ENCODE measurements around the gene CST7.
"Not testable (repeated sequence)": the region's sequence is repeated elsewhere in the genome, so short reads cannot be mapped to it uniquely, and the experiment has no call there.

Gene CST7

GRCh38 chr20:24992487-24993205, 43.6 kb downstream of the CST7 start, which contains the start of gene APMAP:
Gene APMAP, minus strand, starts transcription at chr20:24992751. Its CDS starts 63 bp downstream, at chr20:24992688.
- no peaks in the 10 kb centered on the region for H3K27me3 Mint-ChIP-seq
- peak within 1 kb of the TSS; percentile 98 for H3K4me3 Mint-ChIP-seq
- H3K4me1 Mint-ChIP-seq (ENCODE audit: low read depth), result peaks cover 60% of the 10 kb centered on the region
- peaks cover 5% of the 10 kb centered on the region for H3K36me3 Mint-ChIP-seq
- H3K9me3 Mint-ChIP-seq (ENCODE audit: low read depth), result no peaks in the 10 kb centered on the region
- peak within 1 kb of the TSS; percentile 95 for H3K27ac Mint-ChIP-seq

DNA sequence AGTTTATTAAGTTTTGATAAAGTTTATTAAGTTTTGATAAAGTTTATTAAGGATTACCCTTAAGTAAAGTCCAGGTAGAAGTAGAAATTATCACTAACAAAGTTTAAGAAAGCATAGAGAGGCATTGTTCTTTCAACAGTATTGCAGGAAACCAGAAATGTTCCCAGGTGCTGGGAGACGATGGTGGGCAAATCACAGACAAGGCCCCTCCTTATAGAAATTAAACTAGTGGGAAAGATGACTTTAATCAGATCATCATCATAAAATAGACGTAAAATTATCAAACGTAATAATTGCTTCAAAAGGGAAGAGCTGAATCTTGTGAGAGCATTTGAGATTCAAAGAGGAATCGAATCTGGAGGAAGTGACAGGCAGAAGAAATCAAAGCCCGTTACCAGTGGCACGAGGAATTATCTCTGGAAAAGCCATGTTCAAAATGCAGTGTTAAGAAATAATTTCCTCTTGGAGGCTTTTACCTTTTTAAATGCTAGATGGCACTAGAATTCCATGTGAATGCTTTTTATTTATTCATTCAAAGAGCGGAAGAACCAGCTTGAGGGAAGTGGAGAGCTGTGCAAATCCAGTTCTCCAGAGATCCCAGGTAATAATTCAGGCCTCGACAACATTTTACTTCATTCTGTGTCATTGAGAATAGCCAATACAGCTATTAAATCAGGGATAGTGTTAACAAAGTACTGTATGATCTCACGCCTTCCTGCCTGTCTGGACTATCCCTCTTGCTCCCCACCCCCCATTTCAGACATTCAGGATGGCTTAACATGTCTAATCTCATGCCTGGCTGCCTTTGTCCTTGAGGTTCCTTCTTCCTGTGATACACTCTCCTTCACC, 44.5 kb downstream of the CST7 start:
- peaks cover 2% of the 10 kb centered on the region for H3K36me3 Mint-ChIP-seq
- H3K27me3 Mint-ChIP-seq, result no peaks in the 10 kb centered on the region
- peak overlapping the region; percentile 95 for H3K27ac Mint-ChIP-seq
- H3K4me1 Mint-ChIP-seq (ENCODE audit: low read depth), result peaks cover 52% of the 10 kb centered on the region
- H3K9me3 Mint-ChIP-seq (ENCODE audit: low read depth), result no peaks in the 10 kb centered on the region
- H3K4me3 Mint-ChIP-seq, result peak overlapping the region; percentile 98

DNA sequence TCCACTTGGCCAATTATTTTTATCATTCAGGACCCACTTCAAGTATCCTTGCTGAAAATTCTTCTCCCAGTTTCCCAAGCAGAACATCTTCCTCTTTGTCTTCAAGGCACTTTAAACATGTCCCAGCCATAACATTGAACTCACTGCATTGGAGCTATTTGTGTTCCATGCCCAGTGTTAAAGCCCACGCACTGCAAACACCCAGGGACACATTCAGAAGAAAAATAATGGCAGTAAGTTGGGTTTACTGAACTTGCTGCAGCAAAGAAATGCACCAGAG, 45.1 kb downstream of the CST7 start:
- H3K36me3 Mint-ChIP-seq, result no peaks in the 10 kb centered on the region
- H3K27me3 Mint-ChIP-seq, result no peaks in the 10 kb centered on the region
- no peaks in the 10 kb centered on the region for H3K9me3 Mint-ChIP-seq (ENCODE audit: low read depth)
- H3K4me3 Mint-ChIP-seq, result peak overlapping the region; percentile 57
- peak overlapping the region; percentile 76 for H3K27ac Mint-ChIP-seq
- H3K4me1 Mint-ChIP-seq (ENCODE audit: low read depth), result peaks cover 46% of the 10 kb centered on the region

DNA sequence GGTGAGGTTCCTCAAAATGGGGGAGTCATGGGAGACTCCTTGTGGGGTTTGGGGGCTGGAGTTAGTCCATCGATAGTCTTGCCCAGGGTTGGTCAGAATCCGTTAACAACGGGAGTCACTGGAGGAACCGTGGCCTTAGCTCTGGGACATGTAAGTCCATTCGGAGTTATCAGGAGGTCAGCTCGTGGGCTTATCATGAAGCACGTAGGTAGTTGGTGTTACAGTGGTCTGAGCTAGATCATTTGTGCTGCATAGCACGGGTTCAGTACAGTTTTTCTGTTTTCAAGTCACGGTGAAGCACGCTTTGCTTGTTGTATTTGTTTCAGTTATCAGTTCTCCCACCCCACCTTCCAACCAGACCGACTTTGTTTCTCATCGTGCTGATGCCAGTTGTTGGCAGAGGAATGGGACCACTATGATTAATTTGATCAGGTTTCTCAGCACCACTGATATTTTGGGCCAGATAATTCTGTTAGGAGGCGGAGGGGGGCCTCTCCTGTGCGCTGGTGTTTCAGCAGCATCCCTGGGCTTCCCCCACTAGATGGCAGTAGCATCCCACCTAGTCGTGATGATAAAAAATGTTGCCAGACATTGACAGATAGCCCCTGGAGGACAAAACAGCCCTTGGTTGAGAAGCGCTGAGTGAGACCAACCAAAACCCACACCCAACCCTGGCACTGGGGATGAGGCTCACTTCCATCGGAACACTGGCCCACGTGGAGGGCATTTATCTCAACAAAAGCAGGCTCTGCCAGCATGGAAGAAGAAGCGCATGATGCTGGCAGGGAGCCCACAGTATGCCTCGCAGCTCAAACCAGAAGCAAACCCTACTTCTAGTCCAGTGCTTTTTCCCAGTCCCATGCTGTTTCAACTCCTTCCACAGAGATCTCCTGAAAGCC, 45.6 kb downstream of the CST7 start:
- Mint-ChIP-seq H3K4me3 (peak overlapping the region; percentile 30), H3K9me3 (ENCODE audit: low read depth) (no peaks in the 10 kb centered on the region), H3K27me3 (no peaks in the 10 kb centered on the region), H3K27ac (peak overlapping the region; percentile 76), H3K4me1 (ENCODE audit: low read depth) (peaks cover 44% of the 10 kb centered on the region), H3K36me3 (no peaks in the 10 kb centered on the region)

DNA sequence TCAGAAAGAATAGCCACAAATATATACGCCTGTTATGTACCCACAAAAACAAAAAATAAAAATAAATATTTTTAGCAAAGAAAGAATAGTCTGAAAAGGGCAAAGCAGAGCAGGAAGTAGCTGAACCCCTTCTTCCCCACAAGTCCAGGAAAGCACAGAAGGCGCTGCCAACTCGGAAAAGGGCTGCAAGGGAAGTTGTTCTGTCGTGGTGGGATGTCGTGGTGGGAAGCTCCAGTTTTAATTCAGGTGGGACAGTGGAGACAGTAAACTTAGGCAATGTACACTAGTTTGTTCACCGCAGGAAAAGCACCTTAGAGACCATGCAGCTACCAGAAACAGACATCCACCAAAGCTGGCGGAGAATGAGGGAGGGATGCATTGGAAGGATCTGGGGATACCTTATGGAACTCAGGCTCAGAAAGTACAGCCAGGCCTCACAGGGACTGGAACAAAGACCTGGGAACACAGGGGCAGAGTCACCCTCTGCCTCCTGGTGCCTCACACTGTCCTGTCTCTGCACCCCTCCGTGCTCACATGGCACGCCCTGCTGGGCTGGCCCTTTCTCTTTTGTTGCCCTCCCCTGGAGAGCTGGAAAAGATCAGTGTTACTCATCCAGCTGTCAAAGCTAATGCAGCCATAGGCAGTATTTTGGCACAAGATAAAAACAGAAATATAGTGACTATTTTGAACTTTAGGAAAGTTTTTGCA, 46.8 kb downstream of the CST7 start:
- H3K27ac Mint-ChIP-seq, result no peak overlapping the region

GRCh38 chr20:24996449-24997377, 47.6 kb downstream of the CST7 start:
- Mint-ChIP-seq H3K9me3 (ENCODE audit: low read depth) (no peaks in the 10 kb centered on the region), H3K27ac (no peak overlapping the region), H3K4me1 (ENCODE audit: low read depth) (peaks cover 33% of the 10 kb centered on the region), H3K4me3 (no peak overlapping the region), H3K36me3 (peaks cover under 1% of the 10 kb centered on the region), H3K27me3 (no peaks in the 10 kb centered on the region)

More for the DNA sequence above, 46.8 kb downstream of the CST7 start:
- H3K9me3 Mint-ChIP-seq (ENCODE audit: low read depth), result no peaks in the 10 kb centered on the region
- no peaks in the 10 kb centered on the region for H3K27me3 Mint-ChIP-seq
- no peak overlapping the region for H3K4me3 Mint-ChIP-seq
- peaks cover 41% of the 10 kb centered on the region for H3K4me1 Mint-ChIP-seq (ENCODE audit: low read depth)
- H3K36me3 Mint-ChIP-seq, result no peaks in the 10 kb centered on the region

DNA sequence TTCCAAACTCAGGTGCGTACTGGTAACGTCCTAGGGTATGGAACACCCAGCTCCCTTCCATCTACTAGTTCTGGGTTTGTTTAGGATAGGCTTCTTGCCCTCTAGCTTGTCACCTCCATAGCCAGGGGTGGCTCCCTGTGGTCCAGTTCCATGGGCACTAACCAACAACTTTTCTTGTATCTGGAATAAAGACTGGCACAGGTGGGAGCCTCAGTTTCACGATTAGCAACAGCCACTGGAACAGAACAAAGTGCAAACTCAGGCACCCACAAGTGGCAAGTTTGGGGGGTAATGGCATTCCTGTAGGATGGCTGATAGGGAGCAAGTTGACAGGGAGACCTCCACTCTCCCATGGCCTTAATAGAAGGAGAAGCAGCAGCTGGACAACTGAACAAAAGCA, 49.1 kb downstream of the CST7 start:
- no peaks in the 10 kb centered on the region for H3K9me3 Mint-ChIP-seq (ENCODE audit: low read depth)
- H3K36me3 Mint-ChIP-seq, result peaks cover 11% of the 10 kb centered on the region
- no peak overlapping the region for H3K27ac Mint-ChIP-seq
- H3K27me3 Mint-ChIP-seq, result no peaks in the 10 kb centered on the region
- H3K4me3 Mint-ChIP-seq, result no peak overlapping the region
- peaks cover 27% of the 10 kb centered on the region for H3K4me1 Mint-ChIP-seq (ENCODE audit: low read depth)

DNA sequence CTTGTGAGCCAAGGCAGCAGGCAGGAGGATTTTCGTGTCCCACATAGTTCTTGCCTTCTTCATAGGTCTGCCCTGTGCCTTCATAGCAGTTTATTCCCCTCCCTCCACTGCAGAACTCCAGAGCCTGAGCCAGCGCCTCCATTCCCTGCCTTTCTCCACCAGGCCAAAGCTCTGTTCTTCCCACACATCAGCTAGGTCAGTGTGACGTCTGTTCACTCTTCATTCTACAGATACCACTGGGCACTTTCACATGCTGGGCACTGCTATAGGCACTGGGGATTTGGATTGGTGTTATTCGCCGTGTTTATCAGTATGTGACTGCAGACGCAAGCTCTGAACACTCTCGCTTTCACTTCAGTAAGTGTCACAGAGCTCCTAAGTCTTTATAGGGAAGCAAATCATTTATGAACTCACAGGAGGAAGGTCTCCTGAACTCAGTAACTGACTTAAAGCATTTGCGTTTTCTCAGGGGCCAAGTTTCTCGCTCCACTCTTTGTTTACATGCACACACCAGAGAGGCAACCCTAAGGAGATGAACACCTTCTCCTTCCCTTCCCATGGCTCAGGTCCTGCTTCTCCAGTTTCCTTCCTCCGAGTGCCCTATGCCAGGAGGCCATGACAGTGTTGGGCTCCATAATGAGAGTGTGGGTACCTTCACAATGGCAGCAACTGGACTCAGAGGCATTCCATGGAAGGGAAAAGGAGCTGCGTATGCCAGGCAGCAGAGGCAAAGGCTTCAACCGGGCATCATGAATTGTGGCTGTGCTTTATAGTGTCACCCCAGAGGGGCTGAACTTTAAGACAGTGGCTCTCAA, 49.8 kb downstream of the CST7 start:
- no peak overlapping the region for H3K27ac Mint-ChIP-seq
- H3K9me3 Mint-ChIP-seq (ENCODE audit: low read depth), result no peaks in the 10 kb centered on the region
- H3K36me3 Mint-ChIP-seq, result peaks cover 14% of the 10 kb centered on the region
- no peaks in the 10 kb centered on the region for H3K27me3 Mint-ChIP-seq
- H3K4me3 Mint-ChIP-seq, result no peak overlapping the region
- H3K4me1 Mint-ChIP-seq (ENCODE audit: low read depth), result peaks cover 20% of the 10 kb centered on the region

- H3K27me3 Mint-ChIP-seq, result no peaks in the 10 kb centered on the region
- H3K36me3 Mint-ChIP-seq, result peaks cover 17% of the 10 kb centered on the region
- H3K4me3 Mint-ChIP-seq, result no peak overlapping the region
- peaks cover 14% of the 10 kb centered on the region for H3K4me1 Mint-ChIP-seq (ENCODE audit: low read depth)
- H3K27ac Mint-ChIP-seq, result no peak overlapping the region
- H3K9me3 Mint-ChIP-seq (ENCODE audit: low read depth), result no peaks in the 10 kb centered on the region
Observed at GRCh38 chr20:24999568-24999967, 50.5 kb downstream of the CST7 start.

DNA sequence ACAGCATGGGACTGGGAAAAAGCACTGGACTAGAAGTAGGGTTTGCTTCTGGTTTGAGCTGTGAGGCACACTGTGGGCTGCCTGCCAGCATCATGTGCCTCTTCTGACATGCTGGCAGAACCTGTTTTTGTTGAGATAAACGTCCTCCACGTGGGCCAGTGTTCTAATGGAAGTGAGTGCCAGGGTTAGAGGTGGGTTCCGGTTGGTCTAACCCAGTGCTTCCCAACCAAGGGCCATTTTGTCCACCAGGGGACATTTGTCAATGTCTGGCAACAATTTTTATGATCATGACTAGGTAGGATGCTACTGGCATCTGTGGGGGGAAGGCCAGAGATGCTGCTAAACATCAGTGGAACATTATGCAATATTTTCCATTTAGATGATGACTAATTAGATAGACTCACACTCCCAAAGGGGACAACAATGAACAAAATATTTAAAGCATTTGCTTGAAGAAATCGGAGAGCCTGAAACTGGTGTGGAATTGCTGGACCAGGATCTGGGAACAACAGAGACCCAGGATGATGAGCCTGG, 51.3 kb downstream of the CST7 start:
- H3K36me3 Mint-ChIP-seq, result peaks cover 17% of the 10 kb centered on the region
- H3K27me3 Mint-ChIP-seq, result no peaks in the 10 kb centered on the region
- no peak overlapping the region for H3K4me3 Mint-ChIP-seq
- peaks cover 7% of the 10 kb centered on the region for H3K4me1 Mint-ChIP-seq (ENCODE audit: low read depth)
- H3K27ac Mint-ChIP-seq, result peak overlapping the region; percentile 13
- H3K9me3 Mint-ChIP-seq (ENCODE audit: low read depth), result no peaks in the 10 kb centered on the region

- H3K4me3 Mint-ChIP-seq; H3K27me3 Mint-ChIP-seq; H3K9me3 Mint-ChIP-seq (ENCODE audit: low read depth); H3K27ac Mint-ChIP-seq; H3K4me1 Mint-ChIP-seq (ENCODE audit: low read depth): not testable (repeated sequence)
- peaks cover 17% of the 10 kb centered on the region for H3K36me3 Mint-ChIP-seq
Observed at GRCh38 chr20:25001323-25001722, 52.3 kb downstream of the CST7 start.

GRCh38 chr20:25003002-25003401, 53.9 kb downstream of the CST7 start:
- Mint-ChIP-seq H3K36me3 (peaks cover 20% of the 10 kb centered on the region), H3K27ac (no peak overlapping the region)

DNA sequence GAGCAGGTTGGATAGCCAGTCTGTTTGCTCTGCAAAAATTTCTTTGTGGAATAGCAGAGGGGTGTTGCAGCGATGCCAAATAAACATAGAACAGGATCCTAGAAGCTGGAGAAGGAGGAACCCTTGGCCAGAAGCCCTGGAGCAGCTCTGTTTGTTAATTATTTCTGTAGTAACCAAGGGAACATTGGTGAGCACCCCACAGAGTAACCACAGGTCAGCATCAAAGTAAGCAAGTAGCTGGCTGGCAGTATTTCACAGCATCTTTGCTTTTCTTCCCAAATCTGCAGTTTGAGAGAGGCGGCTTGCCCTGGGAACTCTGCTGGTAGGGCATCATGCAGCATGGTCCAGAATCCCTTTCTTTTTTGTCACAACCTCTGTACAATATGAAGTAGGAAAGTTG, 56.2 kb downstream of the CST7 start:
- Mint-ChIP-seq H3K4me3 (no peak overlapping the region), H3K27ac (no peak overlapping the region), H3K4me1 (ENCODE audit: low read depth) (peaks cover 3% of the 10 kb centered on the region), H3K27me3 (no peaks in the 10 kb centered on the region), H3K36me3 (peaks cover 24% of the 10 kb centered on the region), H3K9me3 (ENCODE audit: low read depth) (no peaks in the 10 kb centered on the region)

More at GRCh38 chr20:25003002-25003401, 53.9 kb downstream of the CST7 start:
- no peaks in the 10 kb centered on the region for H3K9me3 Mint-ChIP-seq (ENCODE audit: low read depth)
- no peaks in the 10 kb centered on the region for H3K27me3 Mint-ChIP-seq
- no peak overlapping the region for H3K4me3 Mint-ChIP-seq
- peaks cover 7% of the 10 kb centered on the region for H3K4me1 Mint-ChIP-seq (ENCODE audit: low read depth)

Measured in activated naive CD8-positive, alpha-beta T cell (primary cell).